ENCODE data around the gene QARS1.
A peak's percentile ranks its signal among the peaks of the same experiment; 100 is the strongest.

The QARS1 gene

GRCh38 chr3:49124991-49125670 lies 20.6 kb upstream of the QARS1 start:
- DNase-seq (ENCODE audit: insufficient read length, low spot score) (no peak), FAIRE-seq (no peak)
- no peak for TF ChIP-seq POLR2A (IDR thresholded peaks at IDR 0.05; ENCODE audit: low read depth, low read length)

- no peak for TF ChIP-seq POLR2A (IDR thresholded peaks at IDR 0.05; ENCODE audit: low read depth, low read length)
- FAIRE-seq (no peak), DNase-seq (ENCODE audit: insufficient read length, low spot score) (no peak)
These were observed 19.6 kb upstream of the QARS1 start for GRCh38 chr3:49124203-49124602.

GRCh38 chr3:49123687-49124086 lies 19.1 kb upstream of the QARS1 start:
- TF ChIP-seq POLR2A (IDR thresholded peaks at IDR 0.05; ENCODE audit: low read depth, low read length): no peak
- FAIRE-seq (no peak), DNase-seq (ENCODE audit: insufficient read length, low spot score) (no peak)

- no peak for DNase-seq (ENCODE audit: insufficient read length, low spot score)
- FAIRE-seq: no peak
- TF ChIP-seq POLR2A (IDR thresholded peaks at IDR 0.05; ENCODE audit: low read depth, low read length): no peak
These were observed 18.5 kb upstream of the QARS1 start for GRCh38 chr3:49122886-49123545.

- TF ChIP-seq POLR2A (IDR thresholded peaks at IDR 0.05; ENCODE audit: low read depth, low read length): no peak
- DNase-seq (ENCODE audit: insufficient read length, low spot score) (no peak), FAIRE-seq (no peak)
These were observed 17.9 kb upstream of the QARS1 start for GRCh38 chr3:49122451-49122850.

GRCh38 chr3:49122022-49122421 lies 17.5 kb upstream of the QARS1 start:
- no peak for FAIRE-seq
- TF ChIP-seq POLR2A (IDR thresholded peaks at IDR 0.05; ENCODE audit: low read depth, low read length): no peak

GRCh38 chr3:49121132-49121736 lies 16.7 kb upstream of the QARS1 start:
- no peak for FAIRE-seq
- no peak for TF ChIP-seq POLR2A (IDR thresholded peaks at IDR 0.05; ENCODE audit: low read depth, low read length)

More at GRCh38 chr3:49122022-49122421, 17.5 kb upstream of the QARS1 start:
- no peak for DNase-seq (ENCODE audit: insufficient read length, low spot score)

GRCh38 chr3:49120438-49121131 lies 16.0 kb upstream of the QARS1 start, which contains the start of gene USP19:
Gene USP19, minus strand, starts transcription at chr3:49120823. Its CDS starts 1,678 bp downstream, at chr3:49119145.
- peak; percentile 97 for DNase-seq (ENCODE audit: insufficient read length, low spot score)
- peak; percentile 63 for TF ChIP-seq POLR2A (IDR thresholded peaks at IDR 0.05; ENCODE audit: low read depth, low read length)
- no peak for FAIRE-seq

More at GRCh38 chr3:49121132-49121736, 16.7 kb upstream of the QARS1 start:
- DNase-seq (ENCODE audit: insufficient read length, low spot score): no peak

GRCh38 chr3:49120096-49120437 lies 15.5 kb upstream of the QARS1 start:
- DNase-seq (ENCODE audit: insufficient read length, low spot score): no peak
- FAIRE-seq: no peak
- TF ChIP-seq POLR2A (IDR thresholded peaks at IDR 0.05; ENCODE audit: low read depth, low read length): no peak

- FAIRE-seq: no peak
- no peak for DNase-seq (ENCODE audit: insufficient read length, low spot score)
- no peak for TF ChIP-seq POLR2A (IDR thresholded peaks at IDR 0.05; ENCODE audit: low read depth, low read length)
These were observed 14.9 kb upstream of the QARS1 start for GRCh38 chr3:49119439-49119838.

- no peak for FAIRE-seq
- TF ChIP-seq POLR2A (IDR thresholded peaks at IDR 0.05; ENCODE audit: low read depth, low read length): no peak
These were observed 14.5 kb upstream of the QARS1 start for GRCh38 chr3:49119036-49119435.

GRCh38 chr3:49112262-49112661 lies 7.7 kb upstream of the QARS1 start:
- FAIRE-seq: no peak
- no peak for TF ChIP-seq POLR2A (IDR thresholded peaks at IDR 0.05; ENCODE audit: low read depth, low read length)
- no peak for DNase-seq (ENCODE audit: insufficient read length, low spot score)

More at GRCh38 chr3:49119036-49119435, 14.5 kb upstream of the QARS1 start:
- DNase-seq (ENCODE audit: insufficient read length, low spot score): no peak

- FAIRE-seq (no peak), DNase-seq (ENCODE audit: insufficient read length, low spot score) (no peak)
- no peak for TF ChIP-seq POLR2A (IDR thresholded peaks at IDR 0.05; ENCODE audit: low read depth, low read length)
These were observed 6.8 kb upstream of the QARS1 start for GRCh38 chr3:49111347-49111746.

- FAIRE-seq (no peak), DNase-seq (ENCODE audit: insufficient read length, low spot score) (no peak)
- TF ChIP-seq POLR2A (IDR thresholded peaks at IDR 0.05; ENCODE audit: low read depth, low read length): no peak
These were observed 6.2 kb upstream of the QARS1 start for GRCh38 chr3:49110780-49111179.

Measured in H54 (cell line).